ENCODE data around the gene MAEA. TPM values are rescaled to one million over a fixed set of nuclear protein-coding genes. Genes with fewer than 3 reads are reported as not detected.

MAEA gene
- total and polyA plus RNA-seq, 2 experiments from 2014 or later, result 49.8 to 99.0 TPM

GRCh38 chr4:1381944-1382541, 92.4 kb downstream of the MAEA start:
- H3K36me3 ChIP-seq (ENCODE audit: insufficient read depth), result no peaks in the 10 kb centered on the region
- Mint-ChIP-seq H3K4me3 (no peak overlapping the region), H3K27ac (no peak overlapping the region), H3K9me3 (no peaks in the 10 kb centered on the region), H3K27me3 (ENCODE audit: insufficient read depth, low read depth, poor library complexity) (peaks cover 2% of the 10 kb centered on the region), H3K36me3 (ENCODE audit: low read depth) (0 out of 3 replicates have a peak, but pooled peaks cover 4% of the 10 kb centered on the region), H3K4me1 (no peaks in the 10 kb centered on the region)
- H3K4me3 ChIP-seq, result no peak overlapping the region
- H3K79me2 ChIP-seq (replicated peaks; ENCODE audit: insufficient read depth), result no peaks in the 10 kb centered on the region
- ATAC-seq (no peak), DNase-seq (ENCODE audit: low spot score) (no peak)
- no peaks in the 10 kb centered on the region for H4K20me1 ChIP-seq (replicated peaks; ENCODE audit: insufficient read depth)
- no peak overlapping the region for H2AFZ ChIP-seq
- H3K4me1 ChIP-seq (ENCODE audit: insufficient read depth), result no peaks in the 10 kb centered on the region
- H3K4me2 ChIP-seq, result no peak overlapping the region
- no peaks in the 10 kb centered on the region for H3K9me2 ChIP-seq (ENCODE audit: insufficient read depth)
- TF ChIP-seq, protein P1, sequence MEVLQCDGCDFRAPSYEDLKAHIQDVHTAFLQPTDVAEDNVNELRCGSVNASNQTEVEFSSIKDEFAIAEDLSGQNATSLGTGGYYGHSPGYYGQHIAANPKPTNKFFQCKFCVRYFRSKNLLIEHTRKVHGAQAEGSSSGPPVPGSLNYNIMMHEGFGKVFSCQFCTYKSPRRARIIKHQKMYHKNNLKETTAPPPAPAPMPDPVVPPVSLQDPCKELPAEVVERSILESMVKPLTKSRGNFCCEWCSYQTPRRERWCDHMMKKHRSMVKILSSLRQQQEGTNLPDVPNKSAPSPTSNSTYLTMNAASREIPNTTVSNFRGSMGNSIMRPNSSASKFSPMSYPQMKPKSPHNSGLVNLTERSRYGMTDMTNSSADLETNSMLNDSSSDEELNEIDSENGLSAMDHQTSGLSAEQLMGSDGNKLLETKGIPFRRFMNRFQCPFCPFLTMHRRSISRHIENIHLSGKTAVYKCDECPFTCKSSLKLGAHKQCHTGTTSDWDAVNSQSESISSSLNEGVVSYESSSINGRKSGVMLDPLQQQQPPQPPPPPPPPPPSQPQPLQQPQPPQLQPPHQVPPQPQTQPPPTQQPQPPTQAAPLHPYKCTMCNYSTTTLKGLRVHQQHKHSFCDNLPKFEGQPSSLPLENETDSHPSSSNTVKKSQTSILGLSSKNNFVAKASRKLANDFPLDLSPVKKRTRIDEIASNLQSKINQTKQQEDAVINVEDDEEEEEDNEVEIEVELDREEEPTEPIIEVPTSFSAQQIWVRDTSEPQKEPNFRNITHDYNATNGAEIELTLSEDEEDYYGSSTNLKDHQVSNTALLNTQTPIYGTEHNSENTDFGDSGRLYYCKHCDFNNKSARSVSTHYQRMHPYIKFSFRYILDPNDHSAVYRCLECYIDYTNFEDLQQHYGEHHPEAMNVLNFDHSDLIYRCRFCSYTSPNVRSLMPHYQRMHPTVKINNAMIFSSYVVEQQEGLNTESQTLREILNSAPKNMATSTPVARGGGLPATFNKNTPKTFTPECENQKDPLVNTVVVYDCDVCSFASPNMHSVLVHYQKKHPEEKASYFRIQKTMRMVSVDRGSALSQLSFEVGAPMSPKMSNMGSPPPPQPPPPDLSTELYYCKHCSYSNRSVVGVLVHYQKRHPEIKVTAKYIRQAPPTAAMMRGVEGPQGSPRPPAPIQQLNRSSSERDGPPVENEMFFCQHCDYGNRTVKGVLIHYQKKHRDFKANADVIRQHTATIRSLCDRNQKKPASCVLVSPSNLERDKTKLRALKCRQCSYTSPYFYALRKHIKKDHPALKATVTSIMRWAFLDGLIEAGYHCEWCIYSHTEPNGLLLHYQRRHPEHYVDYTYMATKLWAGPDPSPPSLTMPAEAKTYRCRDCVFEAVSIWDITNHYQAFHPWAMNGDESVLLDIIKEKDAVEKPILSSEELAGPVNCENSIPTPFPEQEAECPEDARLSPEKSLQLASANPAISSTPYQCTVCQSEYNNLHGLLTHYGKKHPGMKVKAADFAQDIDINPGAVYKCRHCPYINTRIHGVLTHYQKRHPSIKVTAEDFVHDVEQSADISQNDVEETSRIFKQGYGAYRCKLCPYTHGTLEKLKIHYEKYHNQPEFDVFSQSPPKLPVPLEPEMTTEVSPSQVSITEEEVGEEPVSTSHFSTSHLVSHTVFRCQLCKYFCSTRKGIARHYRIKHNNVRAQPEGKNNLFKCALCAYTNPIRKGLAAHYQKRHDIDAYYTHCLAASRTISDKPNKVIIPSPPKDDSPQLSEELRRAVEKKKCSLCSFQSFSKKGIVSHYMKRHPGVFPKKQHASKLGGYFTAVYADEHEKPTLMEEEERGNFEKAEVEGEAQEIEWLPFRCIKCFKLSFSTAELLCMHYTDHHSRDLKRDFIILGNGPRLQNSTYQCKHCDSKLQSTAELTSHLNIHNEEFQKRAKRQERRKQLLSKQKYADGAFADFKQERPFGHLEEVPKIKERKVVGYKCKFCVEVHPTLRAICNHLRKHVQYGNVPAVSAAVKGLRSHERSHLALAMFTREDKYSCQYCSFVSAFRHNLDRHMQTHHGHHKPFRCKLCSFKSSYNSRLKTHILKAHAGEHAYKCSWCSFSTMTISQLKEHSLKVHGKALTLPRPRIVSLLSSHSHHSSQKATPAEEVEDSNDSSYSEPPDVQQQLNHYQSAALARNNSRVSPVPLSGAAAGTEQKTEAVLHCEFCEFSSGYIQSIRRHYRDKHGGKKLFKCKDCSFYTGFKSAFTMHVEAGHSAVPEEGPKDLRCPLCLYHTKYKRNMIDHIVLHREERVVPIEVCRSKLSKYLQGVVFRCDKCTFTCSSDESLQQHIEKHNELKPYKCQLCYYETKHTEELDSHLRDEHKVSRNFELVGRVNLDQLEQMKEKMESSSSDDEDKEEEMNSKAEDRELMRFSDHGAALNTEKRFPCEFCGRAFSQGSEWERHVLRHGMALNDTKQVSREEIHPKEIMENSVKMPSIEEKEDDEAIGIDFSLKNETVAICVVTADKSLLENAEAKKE (CRISPR knock-in tag; IDR thresholded peaks at IDR 0.05), result no peak
- TF ChIP-seq JUNB (IDR thresholded peaks at IDR 0.05; ENCODE audit: unreplicated experiment) (no peak), POLR2AphosphoS5 (IDR thresholded peaks at IDR 0.05; ENCODE audit: low read depth) (no peak), STAT1 (IDR thresholded peaks at IDR 0.05; ENCODE audit: unreplicated experiment) (no peak), ZNF331 (CRISPR knock-in tag; IDR thresholded peaks at IDR 0.05; ENCODE audit: low read depth) (no peak), ZNF114 (CRISPR knock-in tag; IDR thresholded peaks at IDR 0.05) (no peak), EZH2phosphoT487 (IDR thresholded peaks at IDR 0.05; ENCODE audit: unreplicated experiment) (no peak), ETS1 (IDR thresholded peaks at IDR 0.05) (no peak), EZH2 (IDR thresholded peaks at IDR 0.05; ENCODE audit: low read depth, unreplicated experiment) (no peak), NANOG (IDR thresholded peaks at IDR 0.05; ENCODE audit: borderline replicate concordance) (no peak), CREB1 (CRISPR knock-in tag; IDR thresholded peaks at IDR 0.05; ENCODE audit: low read depth) (no peak)
- TF ChIP-seq, protein P2, sequence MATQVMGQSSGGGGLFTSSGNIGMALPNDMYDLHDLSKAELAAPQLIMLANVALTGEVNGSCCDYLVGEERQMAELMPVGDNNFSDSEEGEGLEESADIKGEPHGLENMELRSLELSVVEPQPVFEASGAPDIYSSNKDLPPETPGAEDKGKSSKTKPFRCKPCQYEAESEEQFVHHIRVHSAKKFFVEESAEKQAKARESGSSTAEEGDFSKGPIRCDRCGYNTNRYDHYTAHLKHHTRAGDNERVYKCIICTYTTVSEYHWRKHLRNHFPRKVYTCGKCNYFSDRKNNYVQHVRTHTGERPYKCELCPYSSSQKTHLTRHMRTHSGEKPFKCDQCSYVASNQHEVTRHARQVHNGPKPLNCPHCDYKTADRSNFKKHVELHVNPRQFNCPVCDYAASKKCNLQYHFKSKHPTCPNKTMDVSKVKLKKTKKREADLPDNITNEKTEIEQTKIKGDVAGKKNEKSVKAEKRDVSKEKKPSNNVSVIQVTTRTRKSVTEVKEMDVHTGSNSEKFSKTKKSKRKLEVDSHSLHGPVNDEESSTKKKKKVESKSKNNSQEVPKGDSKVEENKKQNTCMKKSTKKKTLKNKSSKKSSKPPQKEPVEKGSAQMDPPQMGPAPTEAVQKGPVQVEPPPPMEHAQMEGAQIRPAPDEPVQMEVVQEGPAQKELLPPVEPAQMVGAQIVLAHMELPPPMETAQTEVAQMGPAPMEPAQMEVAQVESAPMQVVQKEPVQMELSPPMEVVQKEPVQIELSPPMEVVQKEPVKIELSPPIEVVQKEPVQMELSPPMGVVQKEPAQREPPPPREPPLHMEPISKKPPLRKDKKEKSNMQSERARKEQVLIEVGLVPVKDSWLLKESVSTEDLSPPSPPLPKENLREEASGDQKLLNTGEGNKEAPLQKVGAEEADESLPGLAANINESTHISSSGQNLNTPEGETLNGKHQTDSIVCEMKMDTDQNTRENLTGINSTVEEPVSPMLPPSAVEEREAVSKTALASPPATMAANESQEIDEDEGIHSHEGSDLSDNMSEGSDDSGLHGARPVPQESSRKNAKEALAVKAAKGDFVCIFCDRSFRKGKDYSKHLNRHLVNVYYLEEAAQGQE (IDR thresholded peaks at IDR 0.05; ENCODE audit: unreplicated experiment), result no peak
- TF ChIP-seq, protein P3, sequence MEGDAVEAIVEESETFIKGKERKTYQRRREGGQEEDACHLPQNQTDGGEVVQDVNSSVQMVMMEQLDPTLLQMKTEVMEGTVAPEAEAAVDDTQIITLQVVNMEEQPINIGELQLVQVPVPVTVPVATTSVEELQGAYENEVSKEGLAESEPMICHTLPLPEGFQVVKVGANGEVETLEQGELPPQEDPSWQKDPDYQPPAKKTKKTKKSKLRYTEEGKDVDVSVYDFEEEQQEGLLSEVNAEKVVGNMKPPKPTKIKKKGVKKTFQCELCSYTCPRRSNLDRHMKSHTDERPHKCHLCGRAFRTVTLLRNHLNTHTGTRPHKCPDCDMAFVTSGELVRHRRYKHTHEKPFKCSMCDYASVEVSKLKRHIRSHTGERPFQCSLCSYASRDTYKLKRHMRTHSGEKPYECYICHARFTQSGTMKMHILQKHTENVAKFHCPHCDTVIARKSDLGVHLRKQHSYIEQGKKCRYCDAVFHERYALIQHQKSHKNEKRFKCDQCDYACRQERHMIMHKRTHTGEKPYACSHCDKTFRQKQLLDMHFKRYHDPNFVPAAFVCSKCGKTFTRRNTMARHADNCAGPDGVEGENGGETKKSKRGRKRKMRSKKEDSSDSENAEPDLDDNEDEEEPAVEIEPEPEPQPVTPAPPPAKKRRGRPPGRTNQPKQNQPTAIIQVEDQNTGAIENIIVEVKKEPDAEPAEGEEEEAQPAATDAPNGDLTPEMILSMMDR (conservative IDR thresholded peaks at IDR 0.05; ENCODE audit: low read depth in 2 of 2), result no peak
- no peaks in the 10 kb centered on the region for H3F3A ChIP-seq (replicated peaks; ENCODE audit: low read depth)
- H3K27me3 ChIP-seq (ENCODE audit: insufficient read depth), result no peaks in the 10 kb centered on the region
- H3K27ac ChIP-seq (ENCODE audit: low read depth), result no peak overlapping the region
